G401 (cell line): ENCODE results near the gene DYRK3. TPM values are rescaled to one million over a fixed set of nuclear protein-coding genes. Genes with fewer than 3 reads are reported as not detected.

ENCODE experiments used
- DNase-seq: peaks from one replicate; pipeline ENCODE4 v3.0.0-alpha.2; 2015; ENCODE audit warnings: low spot score
- in situ Hi-C: cut with HindIII; loops from 2 replicates; pipeline ENCODE4 v1.10.0; 2016; ENCODE audit warnings: low sequenced_read_pairs, mixed read lengths
- total RNA-seq: library from RNA; depleted of rRNA; stranded (reverse); fragments of >200 nt; shearing (Covaris generic); gene quantifications from 2 replicates; pipeline ENCODE4 v1.2.3, GENCODE V29; 2014; rRNA removed

The DYRK3 gene
- total RNA-seq, 1 experiment from 2014 or later: 22.2 TPM

- in situ Hi-C loops: no loop called here
- DNase-seq: peak; percentile 52
Observed at GRCh38 chr1:206693592-206693991, 58.3 kb downstream of the DYRK3 start.

GRCh38 chr1:206694171-206695124 is 59.1 kb downstream of the DYRK3 start:
- DNase-seq: peak; percentile 64
- in situ Hi-C loops: no loop called here

DNA sequence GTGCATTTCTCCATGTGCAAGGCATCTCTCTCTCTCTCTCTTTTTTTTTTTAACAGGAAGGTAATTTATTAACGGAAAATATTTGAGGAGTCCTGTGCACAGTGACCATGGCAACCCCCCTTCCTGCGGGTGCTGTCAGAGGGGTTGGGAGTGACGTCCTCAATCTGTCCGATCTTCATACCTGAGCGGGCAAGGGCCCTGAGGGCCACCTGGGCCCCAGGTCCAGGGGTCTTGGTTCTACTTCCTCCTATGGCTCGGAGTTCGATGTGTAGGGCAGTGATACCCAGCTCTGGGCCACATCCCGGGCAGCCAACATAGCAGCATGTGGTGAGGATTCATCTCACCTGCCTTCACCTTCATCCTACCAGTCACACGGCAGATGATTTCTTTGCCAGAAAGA is 60.4 kb downstream of the DYRK3 start:
- DNase-seq: no peak
- in situ Hi-C loops: no loop called here

- in situ Hi-C loops: no loop called here
- DNase-seq: no peak
Observed at GRCh38 chr1:206696812-206697585, 61.7 kb downstream of the DYRK3 start.

DNA sequence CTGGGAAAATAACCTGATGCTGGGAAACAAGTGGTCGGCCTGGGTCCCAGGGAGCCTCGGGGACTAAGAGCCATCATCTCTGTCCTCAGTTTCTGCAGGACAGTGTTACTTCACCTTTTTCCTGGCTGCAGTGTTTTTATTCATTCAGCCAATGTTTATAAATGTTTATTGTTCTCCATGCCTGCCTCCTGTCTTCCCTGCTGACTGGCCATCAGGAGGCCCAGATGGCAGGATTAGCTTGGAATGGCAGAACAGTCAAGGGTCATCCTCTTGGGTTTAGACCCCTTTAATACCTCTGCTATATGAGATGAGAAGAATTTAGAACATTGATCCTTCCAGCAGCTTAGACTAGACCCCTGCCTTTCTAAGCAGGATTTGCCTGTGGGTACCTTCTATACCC is 62.7 kb downstream of the DYRK3 start:
- peak; percentile 86 for DNase-seq

More for the DNA sequence above, 62.7 kb downstream of the DYRK3 start:
- in situ Hi-C loops: no loop called here

Other genes with a start within 250 kb of the DYRK3 start
- gene IKBKE, start 165.1 kb upstream of the DYRK3 start, total RNA-seq: 12.7 and 27.8 TPM in 2 replicates
- 0.68 TPM in 1 of 2 replicates, not detected in the other for gene RASSF5, start 128.0 kb upstream of the DYRK3 start, total RNA-seq
- gene EIF2D, start 23.1 kb upstream of the DYRK3 start, total RNA-seq: 58.2 and 63.7 TPM in 2 replicates
- gene MAPKAPK2, start 49.4 kb downstream of the DYRK3 start, total RNA-seq: 25.7 and 32.7 TPM in 2 replicates
- gene IL19, start 135.2 kb downstream of the DYRK3 start, total RNA-seq: not detected in 2 replicates
- gene IL10, start 137.0 kb downstream of the DYRK3 start, total RNA-seq: not detected in 2 replicates
- not detected in 2 replicates for gene IL20, start 230.1 kb downstream of the DYRK3 start, total RNA-seq